Keratinocyte (primary cell): ENCODE measurements around the gene SEC22A. TPM values are rescaled to one million over a fixed set of nuclear protein-coding genes. Genes with fewer than 3 reads are reported as not detected.

Experiments used
- DNase-seq: peaks from one replicate; pipeline ENCODE4 v3.0.0-alpha.2; 2011; ENCODE audit warnings: low read depth, missing footprints, low spot score
- FAIRE-seq: peaks from 2 replicates; lab custom pipeline; 2011; peaks lifted over from hg19 to GRCh38; lab: Jason Lieb, UNC
- H2AFZ ChIP-seq: 2 replicates; pipeline ENCODE4 v1.6.0; 2012; ENCODE audit warnings: low read length, control low read depth, inconsistent platforms; ENCODE audit not compliant: control insufficient read depth
- H3K27ac ChIP-seq: 2 replicates; pipeline ENCODE4 v1.5.1; 2011; ENCODE audit warnings: low read length; ENCODE audit not compliant: control insufficient read depth, insufficient read depth
- H3K27me3 ChIP-seq: 3 replicates; pipeline ENCODE4 v1.6.0; 2011; ENCODE audit warnings: low read length; ENCODE audit not compliant: control insufficient read depth, insufficient read depth; ENCODE audit errors: extremely low read depth
- H3K36me3 ChIP-seq, 2 experiments: 2 replicates in 1 of 2; 3 replicates in 1 of 2; pipeline ENCODE4 v1.5.1; 2011; ENCODE audit warnings: low read length in 2 of 2, mild to moderate bottlenecking in 1 of 2; ENCODE audit not compliant: control insufficient read depth in 2 of 2, insufficient read depth in 2 of 2; ENCODE audit errors: extremely low read depth in 1 of 2
- H3K4me1 ChIP-seq: 3 replicates; pipeline ENCODE4 v1.5.1; 2011; ENCODE audit warnings: low read length; ENCODE audit not compliant: control insufficient read depth, insufficient read depth; ENCODE audit errors: extremely low read depth
- H3K4me2 ChIP-seq: 3 replicates; pipeline ENCODE4 v1.6.0; 2011; ENCODE audit warnings: low read depth, low read length; ENCODE audit not compliant: control insufficient read depth, insufficient read depth; ENCODE audit errors: extremely low read depth
- H3K4me3 ChIP-seq, 3 experiments: fragments of 200-600 bp in 1 of 3; sonication (generic) in 1 of 3; 2 replicates in 2 of 3; 3 replicates in 1 of 3; pipeline ENCODE4 v1.5.1; 2011 to 2016; ENCODE audit warnings: low read length in 3 of 3, mild to moderate bottlenecking in 3 of 3, control low read depth in 2 of 3, inconsistent platforms in 1 of 3, low read depth in 1 of 3, mixed read lengths in 1 of 3, mixed run types in 1 of 3, moderate library complexity in 1 of 3; ENCODE audit not compliant: control insufficient read depth in 2 of 3, insufficient read depth in 2 of 3; ENCODE audit errors: extremely low read depth in 1 of 3
- H3K79me2 ChIP-seq: 2 replicates; pipeline ENCODE4 v1.6.0; 2012; ENCODE audit warnings: low read length; ENCODE audit not compliant: control insufficient read depth, insufficient read depth
- H3K9ac ChIP-seq: 3 replicates; pipeline ENCODE4 v1.6.0; 2011; ENCODE audit warnings: low read length; ENCODE audit not compliant: control insufficient read depth, insufficient read depth; ENCODE audit errors: extremely low read depth
- H3K9me1 ChIP-seq: 3 replicates; pipeline ENCODE4 v1.6.0; 2011; ENCODE audit warnings: low read length; ENCODE audit not compliant: control insufficient read depth, insufficient read depth; ENCODE audit errors: extremely low read depth
- H3K9me3 ChIP-seq: 2 replicates; pipeline ENCODE4 v1.5.1; 2012; ENCODE audit warnings: low read depth, low read length; ENCODE audit not compliant: control insufficient read depth
- H4K20me1 ChIP-seq: 3 replicates; pipeline ENCODE4 v1.6.0; 2011; ENCODE audit warnings: low read length; ENCODE audit not compliant: control insufficient read depth, insufficient read depth; ENCODE audit errors: extremely low read depth
- CTCF ChIP-seq, 3 experiments: IDR thresholded peaks in 1 of 3; conservative IDR thresholded peaks in 1 of 3; optimal IDR thresholded peaks in 1 of 3; 2 replicates in 2 of 3; 3 replicates in 1 of 3; pipeline versions ENCODE3 to v1.5.1; 2011; ENCODE audit warnings: low read length in 3 of 3, mild to moderate bottlenecking in 3 of 3, moderate library complexity in 2 of 3, control low read depth in 1 of 3, inconsistent platforms in 1 of 3; ENCODE audit not compliant: insufficient read depth in 2 of 3; ENCODE audit errors: extremely low read depth in 1 of 3
- EZH2 ChIP-seq: IDR thresholded peaks from one replicate; pipeline ENCODE4 v1.6.1; 2012; ENCODE audit warnings: inconsistent platforms, mild to moderate bottlenecking, low read length, moderate library complexity
- dilution Hi-C: fragments of 300-500 bp; cut with MboI; formaldehyde crosslinking; loops from one replicate; pipeline ENCODE4 v1.7.0; 2020; ENCODE audit warnings: low sequenced_read_pairs; ENCODE audit not compliant: extremely low pct_ligation_motif_present
- polyA plus RNA-seq, 5 experiments: library from polyadenylated mRNA; depleted of rRNA in 3 of 5; stranded (reverse) in 3 of 5; stranded (forward) in 1 of 5; unstranded in 1 of 5; fragments of >200 nt; gene quantifications; 1 replicate in 1 of 5; 2 replicates in 3 of 5; 3 replicates in 1 of 5; pipeline versions ENCODE4 v1.2.1 to v1.2.3, GENCODE V29; 2011 to 2012; ENCODE audit warnings: missing spikeins in 2 of 5, low read depth in 1 of 5, low replicate concordance in 1 of 5

Gene SEC22A
- polyA plus RNA-seq, 1 donor (not counting 4 experiments of a cell fraction or from before 2014, with no cell fraction given): 32.9 TPM

- H2AFZ ChIP-seq: no peak overlapping the region
- H3K9ac ChIP-seq: no peak overlapping the region
- H3K4me1 ChIP-seq: no peaks in the 10 kb centered on the region
- H3K27ac ChIP-seq: no peak overlapping the region
- dilution Hi-C loops: no loop called here
- H3K27me3 ChIP-seq: no peaks in the 10 kb centered on the region
- H3K79me2 ChIP-seq: no peaks in the 10 kb centered on the region
- no peak overlapping the region for H3K4me2 ChIP-seq
- no peaks in the 10 kb centered on the region for H4K20me1 ChIP-seq
- no peak overlapping the region for H3K4me3 ChIP-seq
- no peaks in the 10 kb centered on the region for H3K36me3 ChIP-seq
- H3K9me1 ChIP-seq: no peaks in the 10 kb centered on the region
- FAIRE-seq: no peak
- no peaks in the 10 kb centered on the region for H3K9me3 ChIP-seq
- DNase-seq: no peak
- TF ChIP-seq EZH2 (no peak), CTCF (optimal IDR thresholded peaks at IDR 0.05 in 1 of 3, IDR thresholded peaks at IDR 0.05 in 1 of 3, conservative IDR thresholded peaks at IDR 0.05 in 1 of 3; ENCODE audit: extremely low read depth in 1 of 3, insufficient read depth in 2 of 3, low read length in 3 of 3) (no peak)
Observed at GRCh38 chr3:123284399-123285010, 82.8 kb downstream of the SEC22A start.

- H3K4me2 ChIP-seq: no peak overlapping the region
- H3K9ac ChIP-seq: no peak overlapping the region
- dilution Hi-C loops: no loop called here
- no peak overlapping the region for H3K4me3 ChIP-seq
- no peak overlapping the region for H2AFZ ChIP-seq
- H3K4me1 ChIP-seq: no peaks in the 10 kb centered on the region
- H3K9me1 ChIP-seq: no peaks in the 10 kb centered on the region
- no peaks in the 10 kb centered on the region for H3K36me3 ChIP-seq
- no peak overlapping the region for H3K27ac ChIP-seq
- no peaks in the 10 kb centered on the region for H3K27me3 ChIP-seq
- DNase-seq (no peak), FAIRE-seq (no peak)
- no peaks in the 10 kb centered on the region for H4K20me1 ChIP-seq
- TF ChIP-seq EZH2 (no peak), CTCF (optimal IDR thresholded peaks at IDR 0.05 in 1 of 3, IDR thresholded peaks at IDR 0.05 in 1 of 3, conservative IDR thresholded peaks at IDR 0.05 in 1 of 3; ENCODE audit: extremely low read depth in 1 of 3, insufficient read depth in 2 of 3, low read length in 3 of 3) (no peak)
- no peaks in the 10 kb centered on the region for H3K9me3 ChIP-seq
- no peaks in the 10 kb centered on the region for H3K79me2 ChIP-seq
Observed at GRCh38 chr3:123285066-123285465, 83.3 kb downstream of the SEC22A start.
